Loucy (cell line): ENCODE data around the gene STUB1.

ENCODE experiments used
- H2AFZ ChIP-seq: fragments of 200-600 bp; sonication (generic); 2 replicates; pipeline ENCODE4 v1.6.0; 2016; ENCODE audit warnings: antibody characterized with exemption, mild to moderate bottlenecking, low read length, moderate library complexity
- H3F3A ChIP-seq: fragments of 200-600 bp; 2 replicates; pipeline ENCODE4 v1.6.0; 2016; ENCODE audit warnings: antibody characterized with exemption, low read depth, mild to moderate bottlenecking
- H3K27me3 ChIP-seq: fragments of 200-600 bp; sonication (generic); 2 replicates; pipeline ENCODE4 v1.6.1; 2014; ENCODE audit warnings: low read length, mild to moderate bottlenecking; ENCODE audit not compliant: insufficient read depth, poor library complexity, severe bottlenecking
- H3K36me3 ChIP-seq: fragments of 200-600 bp; sonication (generic); 2 replicates; pipeline ENCODE4 v1.6.1; 2016; ENCODE audit warnings: low read length; ENCODE audit not compliant: insufficient read depth
- H3K4me1 ChIP-seq: fragments of 200-600 bp; sonication (generic); 2 replicates; pipeline ENCODE4 v1.5.1; 2014; ENCODE audit warnings: low read length, mild to moderate bottlenecking; ENCODE audit not compliant: insufficient read depth, poor library complexity, severe bottlenecking
- H3K4me2 ChIP-seq: fragments of 200-600 bp; sonication (generic); 2 replicates; pipeline ENCODE4 v1.6.0; 2014; ENCODE audit warnings: antibody characterized with exemption, low read length, low read depth, mild to moderate bottlenecking; ENCODE audit not compliant: poor library complexity, severe bottlenecking
- H3K4me3 ChIP-seq: fragments of 200-600 bp; sonication (generic); 2 replicates; pipeline ENCODE4 v1.5.1; 2014; ENCODE audit warnings: low read length, mild to moderate bottlenecking, mixed read lengths; ENCODE audit not compliant: poor library complexity, severe bottlenecking
- H3K79me2 ChIP-seq: fragments of 200-600 bp; sonication (generic); 2 replicates; pipeline ENCODE4 v1.6.1; 2014; ENCODE audit warnings: low read length; ENCODE audit not compliant: insufficient read depth
- H3K9ac ChIP-seq: fragments of 200-600 bp; sonication (generic); 2 replicates; pipeline ENCODE4 v1.6.0; 2014; ENCODE audit warnings: mild to moderate bottlenecking, low read depth, low read length, moderate library complexity; ENCODE audit not compliant: poor library complexity, severe bottlenecking
- H3K9me2 ChIP-seq: fragments of 200-600 bp; sonication (generic); replicated peaks from 2 replicates; pipeline ENCODE4 v1.6.1; 2016; ENCODE audit warnings: low read depth, low read length, mixed read lengths
- H3K9me3 ChIP-seq: fragments of 200-600 bp; sonication (generic); 2 replicates; pipeline ENCODE4 v1.6.1; 2014; ENCODE audit warnings: mild to moderate bottlenecking, antibody characterized with exemption, low read length, low read depth; ENCODE audit not compliant: insufficient read depth
- H4K20me1 ChIP-seq: fragments of 200-600 bp; sonication (generic); 2 replicates; pipeline ENCODE4 v1.6.0; 2014; ENCODE audit warnings: antibody characterized with exemption, low read length, mild to moderate bottlenecking; ENCODE audit not compliant: insufficient read depth, poor library complexity, severe bottlenecking
- EZH2phosphoT487 ChIP-seq: fragments of 200-600 bp; IDR thresholded peaks from 2 replicates; pipeline ENCODE4 v1.6.1; 2018; ENCODE audit warnings: antibody characterized with exemption, mild to moderate bottlenecking, moderate library complexity, borderline replicate concordance
- TF ChIP-seq, protein P1 (sequence below): fragments of 200-600 bp; sonication (generic); conservative IDR thresholded peaks from 2 replicates; pipeline ENCODE4 v1.5.1; 2014; ENCODE audit warnings: mild to moderate bottlenecking, antibody characterized with exemption, low read length

Gene STUB1

DNA sequence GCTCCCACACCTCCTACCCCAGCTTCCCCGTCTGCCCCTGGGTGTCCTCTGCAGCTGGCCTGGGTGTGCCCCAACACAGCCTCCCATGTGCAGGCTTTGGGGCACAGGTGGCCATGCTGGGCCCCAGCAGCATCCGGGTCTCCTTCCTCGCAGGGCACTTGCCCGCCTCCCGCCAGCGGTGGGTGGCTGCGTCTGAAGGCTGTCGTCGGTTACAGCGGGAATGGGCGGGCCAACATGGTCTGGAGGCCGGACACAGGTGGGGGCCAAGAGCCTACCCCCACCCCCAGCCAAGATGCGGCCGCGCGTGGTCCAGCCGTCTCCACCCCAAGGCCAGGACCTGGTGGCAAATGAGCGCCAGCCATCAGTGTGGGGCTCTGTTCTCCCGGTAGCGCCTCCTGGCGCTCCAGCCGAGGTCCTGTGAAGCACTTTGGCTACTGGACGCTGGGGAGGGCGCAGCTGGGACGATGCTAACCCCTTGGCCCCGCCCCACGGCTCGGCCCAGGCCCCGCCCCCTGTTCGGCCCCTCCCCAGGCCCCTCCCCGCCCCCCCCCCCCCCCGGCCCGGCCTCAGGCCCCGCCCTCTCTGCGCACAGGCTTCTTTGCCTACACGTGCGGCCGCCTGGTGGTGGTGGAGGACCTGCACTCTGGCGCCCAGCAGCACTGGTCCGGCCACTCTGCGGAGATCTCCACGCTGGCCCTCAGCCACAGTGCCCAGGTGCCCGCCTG lies 19.6 kb upstream of the STUB1 start:
- Histone ChIP-seq H3K9me3 (no peaks in the 10 kb centered on the region), H3K36me3 (no peaks in the 10 kb centered on the region), H3K4me2 (no peak overlapping the region), H3K27me3 (no peaks in the 10 kb centered on the region), H2AFZ (no peak overlapping the region), H3K9me2 (no peaks in the 10 kb centered on the region), H3F3A (no peaks in the 10 kb centered on the region), H3K9ac (no peak overlapping the region), H3K4me1 (no peaks in the 10 kb centered on the region), H3K79me2 (no peaks in the 10 kb centered on the region), H3K4me3 (no peak overlapping the region), H4K20me1 (no peaks in the 10 kb centered on the region)
- TF ChIP-seq, protein P1, sequence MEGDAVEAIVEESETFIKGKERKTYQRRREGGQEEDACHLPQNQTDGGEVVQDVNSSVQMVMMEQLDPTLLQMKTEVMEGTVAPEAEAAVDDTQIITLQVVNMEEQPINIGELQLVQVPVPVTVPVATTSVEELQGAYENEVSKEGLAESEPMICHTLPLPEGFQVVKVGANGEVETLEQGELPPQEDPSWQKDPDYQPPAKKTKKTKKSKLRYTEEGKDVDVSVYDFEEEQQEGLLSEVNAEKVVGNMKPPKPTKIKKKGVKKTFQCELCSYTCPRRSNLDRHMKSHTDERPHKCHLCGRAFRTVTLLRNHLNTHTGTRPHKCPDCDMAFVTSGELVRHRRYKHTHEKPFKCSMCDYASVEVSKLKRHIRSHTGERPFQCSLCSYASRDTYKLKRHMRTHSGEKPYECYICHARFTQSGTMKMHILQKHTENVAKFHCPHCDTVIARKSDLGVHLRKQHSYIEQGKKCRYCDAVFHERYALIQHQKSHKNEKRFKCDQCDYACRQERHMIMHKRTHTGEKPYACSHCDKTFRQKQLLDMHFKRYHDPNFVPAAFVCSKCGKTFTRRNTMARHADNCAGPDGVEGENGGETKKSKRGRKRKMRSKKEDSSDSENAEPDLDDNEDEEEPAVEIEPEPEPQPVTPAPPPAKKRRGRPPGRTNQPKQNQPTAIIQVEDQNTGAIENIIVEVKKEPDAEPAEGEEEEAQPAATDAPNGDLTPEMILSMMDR = no peak
- TF ChIP-seq EZH2phosphoT487 = no peak

DNA sequence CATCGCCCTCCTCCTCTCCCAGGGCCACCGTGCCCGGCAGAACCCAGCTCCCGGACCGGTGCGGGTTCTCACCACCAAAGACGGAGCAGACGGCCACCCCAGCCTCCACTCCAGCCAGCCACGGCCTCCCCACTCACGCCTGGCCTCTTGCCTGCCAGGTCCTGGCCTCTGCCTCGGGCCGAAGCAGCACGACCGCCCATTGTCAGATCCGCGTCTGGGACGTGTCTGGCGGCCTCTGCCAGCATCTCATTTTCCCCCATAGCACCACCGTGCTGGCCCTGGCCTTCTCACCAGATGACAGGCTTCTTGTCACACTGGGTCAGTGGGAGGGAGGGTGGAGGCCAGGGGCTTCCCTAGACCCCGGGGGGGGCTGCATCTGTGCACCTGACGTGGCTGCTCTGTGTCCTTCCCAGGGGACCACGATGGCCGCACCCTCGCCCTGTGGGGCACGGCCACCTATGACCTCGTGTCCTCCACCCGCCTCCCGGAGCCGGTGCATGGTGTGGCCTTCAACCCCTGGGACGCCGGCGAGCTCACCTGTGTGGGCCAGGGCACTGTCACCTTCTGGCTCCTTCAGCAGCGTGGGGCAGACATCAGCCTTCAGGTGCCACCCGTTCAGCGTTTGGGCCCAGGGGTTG lies 18.9 kb upstream of the STUB1 start:
- H3K9ac ChIP-seq = no peak overlapping the region
- H3K9me3 ChIP-seq = no peaks in the 10 kb centered on the region
- H3K36me3 ChIP-seq = no peaks in the 10 kb centered on the region
- no peaks in the 10 kb centered on the region for H3K4me1 ChIP-seq
- H2AFZ ChIP-seq = no peak overlapping the region
- no peak for TF ChIP-seq EZH2phosphoT487
- TF ChIP-seq, protein P1 = no peak
- no peaks in the 10 kb centered on the region for H3F3A ChIP-seq
- H4K20me1 ChIP-seq = no peaks in the 10 kb centered on the region
- H3K9me2 ChIP-seq = no peaks in the 10 kb centered on the region
- H3K79me2 ChIP-seq = no peaks in the 10 kb centered on the region
- H3K27me3 ChIP-seq = no peaks in the 10 kb centered on the region
- no peak overlapping the region for H3K4me2 ChIP-seq
- no peak overlapping the region for H3K4me3 ChIP-seq

DNA sequence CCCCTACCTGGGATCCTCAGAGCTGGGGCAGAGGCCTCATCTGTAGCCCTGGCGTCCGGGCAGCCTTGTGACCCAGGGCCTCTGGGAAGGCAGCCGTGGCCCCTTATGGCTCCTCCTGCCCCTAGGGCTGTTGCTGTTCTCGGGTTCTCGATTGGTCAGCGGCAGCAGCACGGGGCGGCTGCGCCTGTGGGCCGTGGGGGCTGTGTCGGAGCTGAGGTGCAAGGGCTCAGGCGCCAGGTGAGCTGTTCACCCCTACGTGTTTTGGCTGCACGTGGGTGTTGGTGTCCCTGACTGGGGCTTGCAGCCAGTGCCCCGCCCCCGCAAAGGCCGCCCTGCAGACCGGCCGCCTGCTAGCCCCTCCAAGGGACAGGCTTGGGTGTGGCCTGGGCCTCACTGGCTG lies 18.1 kb upstream of the STUB1 start:
- H3F3A ChIP-seq = no peaks in the 10 kb centered on the region
- H3K4me3 ChIP-seq = no peak overlapping the region
- no peaks in the 10 kb centered on the region for H3K4me1 ChIP-seq
- no peak overlapping the region for H3K9ac ChIP-seq
- H3K79me2 ChIP-seq = no peaks in the 10 kb centered on the region
- no peaks in the 10 kb centered on the region for H3K36me3 ChIP-seq
- H2AFZ ChIP-seq = no peak overlapping the region
- TF ChIP-seq EZH2phosphoT487 = no peak
- TF ChIP-seq, protein P1 = no peak
- H3K9me3 ChIP-seq = no peaks in the 10 kb centered on the region
- no peaks in the 10 kb centered on the region for H3K9me2 ChIP-seq
- H3K27me3 ChIP-seq = no peaks in the 10 kb centered on the region
- H4K20me1 ChIP-seq = no peaks in the 10 kb centered on the region
- no peak overlapping the region for H3K4me2 ChIP-seq
